ENCODE measurements around the gene STAT5B.

- no peak for TF ChIP-seq POLR2AphosphoS5 (IDR thresholded peaks at IDR 0.05)
- no peak for TF ChIP-seq CTCF (IDR thresholded peaks at IDR 0.05 in 8 of 11, conservative IDR thresholded peaks at IDR 0.05 in 3 of 11)
Observed at GRCh38 chr17:42291129-42291528, 14.9 kb upstream of the STAT5B start.
